BLaER1 (cell line): ENCODE data around the gene IGF1R.
"Not testable (repeated sequence)": the region's sequence is repeated elsewhere in the genome, so short reads cannot be mapped to it uniquely, and the experiment has no call there.

Experiments used
- H3K27ac ChIP-seq: shearing (Covaris generic); formaldehyde crosslinking; 2 replicates; pipeline ENCODE4 v1.8.1; 2022
- H3K27me3 ChIP-seq: shearing (Covaris generic); formaldehyde crosslinking; 2 replicates; pipeline ENCODE4 v1.8.1; 2022
- H3K36me3 ChIP-seq: shearing (Covaris generic); formaldehyde crosslinking; 2 replicates; pipeline ENCODE4 v1.8.1; 2022
- H3K4me1 ChIP-seq: shearing (Covaris generic); formaldehyde crosslinking; 2 replicates; pipeline ENCODE4 v1.8.1; 2022
- H3K4me2 ChIP-seq: shearing (Covaris generic); formaldehyde crosslinking; 2 replicates; pipeline ENCODE4 v1.8.1; 2022
- H3K4me3 ChIP-seq: shearing (Covaris generic); formaldehyde crosslinking; 2 replicates; pipeline ENCODE4 v1.8.1; 2022
- H3K9ac ChIP-seq: shearing (Covaris generic); formaldehyde crosslinking; 2 replicates; pipeline ENCODE4 v1.8.1; 2022
- H3K9me3 ChIP-seq: shearing (Covaris generic); formaldehyde crosslinking; 2 replicates; pipeline ENCODE4 v1.8.1; 2022
- H4K20me1 ChIP-seq: shearing (Covaris generic); formaldehyde crosslinking; 2 replicates; pipeline ENCODE4 v1.8.1; 2022
- Cebpa-rat ChIP-seq: shearing (Covaris generic); IDR thresholded peaks from 2 replicates; pipeline ENCODE4 v1.8.1; 2022

The IGF1R gene

DNA sequence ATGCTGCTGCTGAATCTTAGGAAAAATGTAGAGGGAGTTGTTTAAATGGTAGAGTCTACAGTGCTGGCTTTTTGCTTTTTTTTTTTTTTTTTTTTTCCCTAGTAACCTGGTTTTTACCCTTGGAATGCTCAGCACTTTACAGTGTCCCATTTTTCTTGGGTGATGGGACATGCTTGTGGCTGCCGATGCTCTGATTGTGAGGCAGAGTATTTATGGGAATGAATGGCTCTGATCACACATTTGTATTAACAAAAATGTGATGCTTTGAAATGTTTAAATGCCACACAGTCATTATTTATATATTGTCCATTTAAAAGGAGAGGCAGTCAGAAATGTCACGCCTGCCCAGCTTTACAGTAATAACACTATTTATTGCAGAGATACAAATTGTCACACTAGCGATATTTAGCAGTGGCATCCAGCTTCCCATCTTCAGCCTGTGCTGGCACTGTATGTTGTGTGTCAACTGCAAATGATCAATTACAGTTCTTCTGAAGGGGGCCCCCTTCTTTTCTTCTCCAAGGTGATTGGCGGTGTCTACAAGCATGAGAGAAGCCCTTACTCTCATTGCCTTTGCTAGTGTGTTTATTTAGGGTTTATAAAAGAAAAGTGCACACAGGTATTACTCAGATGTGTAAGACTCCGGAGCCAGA, 30.9 kb upstream of the IGF1R start:
- Histone ChIP-seq H3K4me1 (peaks cover 7% of the 10 kb centered on the region), H4K20me1 (no peaks in the 10 kb centered on the region), H3K9me3 (no peaks in the 10 kb centered on the region), H3K27ac (no peak overlapping the region), H3K36me3 (no peaks in the 10 kb centered on the region), H3K4me3 (no peak overlapping the region), H3K9ac (no peak overlapping the region), H3K4me2 (no peak overlapping the region), H3K27me3 (no peaks in the 10 kb centered on the region)
- TF ChIP-seq Cebpa-rat, result no peak

DNA sequence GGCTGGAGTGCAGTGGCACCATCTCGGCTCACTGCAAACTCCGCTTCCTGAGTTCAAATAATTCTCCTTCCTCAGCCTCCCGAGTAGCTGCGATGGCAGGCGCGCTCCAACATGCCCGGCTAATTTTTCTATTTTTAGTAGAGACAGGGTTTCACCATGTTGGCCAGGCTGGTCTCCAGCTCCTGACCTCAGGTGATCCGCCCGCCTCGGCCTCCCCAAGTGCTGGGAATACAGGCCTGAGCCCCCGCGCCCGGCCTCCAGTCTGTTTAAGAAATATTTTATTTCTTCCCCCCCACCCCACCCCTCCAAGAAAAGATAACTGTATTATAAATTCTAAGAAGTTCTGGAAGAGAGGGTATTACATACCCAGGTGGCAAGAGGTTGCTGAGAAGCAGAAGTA, 29.8 kb upstream of the IGF1R start:
- not testable (repeated sequence) for H3K4me3 ChIP-seq, H4K20me1 ChIP-seq, H3K9me3 ChIP-seq, H3K27me3 ChIP-seq, H3K36me3 ChIP-seq, H3K9ac ChIP-seq, H3K27ac ChIP-seq, H3K4me1 ChIP-seq, H3K4me2 ChIP-seq

DNA sequence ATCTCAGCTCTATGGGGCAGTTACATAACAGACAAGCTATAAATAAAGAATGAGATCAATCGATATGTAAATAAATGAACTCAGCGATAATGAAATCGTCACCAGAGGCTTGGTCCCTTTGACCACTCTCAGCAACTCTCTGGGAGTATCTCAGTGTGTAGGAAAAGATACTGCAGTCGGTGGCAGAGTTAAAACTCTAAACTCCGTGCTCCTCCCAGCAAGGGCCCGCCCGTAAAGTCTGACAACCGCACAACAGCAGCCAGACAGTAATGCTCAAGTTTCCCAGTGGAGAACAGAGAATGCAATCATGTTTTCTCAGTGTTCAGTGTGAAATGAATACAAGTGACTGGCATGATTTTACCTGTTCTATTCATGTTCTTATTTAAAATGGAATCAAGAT, 28.3 kb upstream of the IGF1R start:
- TF ChIP-seq Cebpa-rat, result no peak
- Histone ChIP-seq H3K27me3 (no peaks in the 10 kb centered on the region), H3K4me1 (no peaks in the 10 kb centered on the region), H3K9me3 (no peaks in the 10 kb centered on the region), H3K4me2 (no peak overlapping the region), H3K27ac (no peak overlapping the region), H3K9ac (no peak overlapping the region), H3K4me3 (no peak overlapping the region), H4K20me1 (no peaks in the 10 kb centered on the region), H3K36me3 (no peaks in the 10 kb centered on the region)

DNA sequence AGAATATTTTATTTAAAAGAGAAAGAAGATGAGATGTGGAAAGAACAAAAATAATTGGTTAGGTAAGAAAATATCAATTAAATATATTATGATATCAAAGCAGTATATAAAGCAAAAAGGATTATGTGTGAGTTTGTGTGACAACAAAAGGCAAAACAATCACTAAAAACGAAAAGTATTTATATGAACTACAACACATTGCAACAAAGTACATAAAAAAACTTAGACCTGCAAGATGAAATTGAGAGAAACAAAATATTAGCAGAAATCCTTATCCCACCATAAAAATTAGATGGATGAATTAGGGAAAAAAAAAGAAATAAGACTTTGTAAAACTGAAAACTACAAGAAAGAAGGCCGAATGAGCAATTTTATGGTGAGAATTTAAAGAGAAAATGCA, 27.3 kb upstream of the IGF1R start:
- no peak for TF ChIP-seq Cebpa-rat

DNA sequence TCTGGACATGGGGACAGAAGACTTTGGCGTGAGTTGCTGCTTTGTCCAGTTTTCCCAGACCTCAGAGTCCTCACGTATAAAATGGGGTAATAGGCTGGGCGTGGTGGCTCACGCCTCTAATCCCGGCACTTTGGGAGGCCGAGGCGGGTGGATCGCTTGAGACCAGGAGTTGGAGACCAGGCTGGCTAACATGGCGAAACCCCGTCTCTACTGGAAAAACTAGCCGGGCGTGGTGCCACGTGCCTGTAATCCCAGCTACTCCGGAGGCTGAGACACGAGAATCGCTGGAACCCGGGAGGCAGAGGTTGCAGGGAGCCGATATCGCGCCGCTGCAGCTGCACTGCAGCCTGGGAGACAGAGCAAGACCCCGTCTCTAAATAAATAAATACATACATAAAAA, 22.7 kb upstream of the IGF1R start:
- H3K27me3 ChIP-seq, result no peaks in the 10 kb centered on the region
- peaks cover 10% of the 10 kb centered on the region; the same call in 1 of the 2 replicates for H3K4me1 ChIP-seq
- H4K20me1 ChIP-seq, result no peaks in the 10 kb centered on the region
- no peak overlapping the region for H3K27ac ChIP-seq
- no peak overlapping the region for H3K4me2 ChIP-seq
- H3K36me3 ChIP-seq, result no peaks in the 10 kb centered on the region
- no peak overlapping the region for H3K9ac ChIP-seq
- H3K9me3 ChIP-seq, result no peaks in the 10 kb centered on the region
- no peak for TF ChIP-seq Cebpa-rat
- H3K4me3 ChIP-seq, result no peak overlapping the region

More for the DNA sequence above, 27.3 kb upstream of the IGF1R start:
- no peaks in the 10 kb centered on the region for H3K4me1 ChIP-seq
- H3K4me2 ChIP-seq, result no peak overlapping the region
- H3K27me3 ChIP-seq, result no peaks in the 10 kb centered on the region
- H3K4me3 ChIP-seq, result no peak overlapping the region
- no peaks in the 10 kb centered on the region for H3K9me3 ChIP-seq
- no peaks in the 10 kb centered on the region for H4K20me1 ChIP-seq
- no peak overlapping the region for H3K9ac ChIP-seq
- no peaks in the 10 kb centered on the region for H3K36me3 ChIP-seq
- H3K27ac ChIP-seq, result no peak overlapping the region

DNA sequence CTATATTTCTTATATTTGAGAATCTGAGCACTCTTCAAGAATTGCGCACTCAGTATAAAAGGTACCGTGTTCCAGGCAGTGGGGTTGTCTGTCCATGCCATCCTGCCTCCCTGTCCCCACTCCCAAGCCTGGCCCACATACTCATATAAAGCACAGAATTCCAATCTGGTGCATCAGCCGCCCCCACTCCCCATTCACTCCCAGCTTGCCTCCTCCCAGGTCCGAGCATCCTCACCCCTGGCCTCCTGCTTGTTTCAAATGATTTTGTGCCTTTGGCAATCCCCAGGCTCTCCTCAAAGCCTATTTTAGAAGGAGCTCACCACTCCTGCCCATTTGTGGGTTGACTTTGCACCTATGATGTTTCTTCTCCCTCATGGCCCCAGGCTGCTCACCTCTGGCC, 22.2 kb upstream of the IGF1R start:
- Histone ChIP-seq H3K27ac (no peak overlapping the region), H3K27me3 (no peaks in the 10 kb centered on the region), H4K20me1 (no peaks in the 10 kb centered on the region), H3K9ac (no peak overlapping the region), H3K36me3 (no peaks in the 10 kb centered on the region), H3K4me2 (no peak overlapping the region), H3K4me3 (no peak overlapping the region), H3K9me3 (no peaks in the 10 kb centered on the region), H3K4me1 (peaks cover 10% of the 10 kb centered on the region; the same call in 1 of the 2 replicates)
- no peak for TF ChIP-seq Cebpa-rat

DNA sequence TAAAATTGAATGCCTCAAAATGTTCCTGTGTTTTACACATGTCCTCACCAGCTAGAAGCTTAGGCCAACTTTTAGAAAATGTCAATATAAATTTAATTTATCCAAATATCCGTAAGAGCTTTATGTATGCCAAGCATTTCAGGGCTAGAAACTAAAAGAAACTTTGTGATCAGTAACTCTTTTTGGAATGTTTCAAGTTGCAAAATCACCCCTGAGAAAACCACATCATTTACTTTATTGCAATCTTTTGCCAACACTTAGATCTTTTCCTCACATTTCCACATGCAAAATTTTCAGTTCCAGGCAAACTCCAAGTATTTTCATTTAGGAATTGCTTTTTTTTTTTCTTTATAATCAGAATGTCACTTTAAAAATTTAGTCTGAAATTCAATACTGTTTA, 20.1 kb upstream of the IGF1R start:
- Histone ChIP-seq H4K20me1 (no peaks in the 10 kb centered on the region), H3K27ac (no peak overlapping the region), H3K9me3 (no peaks in the 10 kb centered on the region), H3K9ac (no peak overlapping the region), H3K27me3 (no peaks in the 10 kb centered on the region), H3K4me1 (peaks cover 10% of the 10 kb centered on the region; the same call in 1 of the 2 replicates), H3K4me3 (no peak overlapping the region), H3K36me3 (no peaks in the 10 kb centered on the region), H3K4me2 (no peak overlapping the region)
- TF ChIP-seq Cebpa-rat, result no peak

DNA sequence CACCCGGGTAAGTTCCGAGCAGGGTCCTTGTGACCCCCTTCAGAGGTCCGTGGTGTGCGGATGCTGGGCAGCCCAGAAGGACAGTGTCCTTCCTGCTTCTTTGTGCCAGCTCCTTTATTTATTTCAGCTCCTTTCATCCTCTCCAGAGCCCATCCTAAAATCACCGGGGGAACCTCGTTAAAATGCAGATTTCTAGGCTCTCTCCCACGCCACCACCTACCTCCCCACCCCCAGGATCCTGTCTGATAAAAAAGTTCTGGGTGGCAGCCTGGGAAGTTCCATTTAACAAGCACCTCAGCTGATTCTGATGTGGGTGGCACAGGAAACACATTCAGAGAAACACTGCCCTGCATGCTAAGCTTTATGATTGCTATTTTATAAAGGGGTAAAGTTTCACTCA, 12.5 kb upstream of the IGF1R start:
- no peak for TF ChIP-seq Cebpa-rat
- no peak overlapping the region for H3K27ac ChIP-seq
- H3K4me1 ChIP-seq, result peaks cover 9% of the 10 kb centered on the region
- no peaks in the 10 kb centered on the region for H4K20me1 ChIP-seq
- H3K9me3 ChIP-seq, result no peaks in the 10 kb centered on the region
- H3K27me3 ChIP-seq, result no peaks in the 10 kb centered on the region
- H3K9ac ChIP-seq, result no peak overlapping the region
- no peaks in the 10 kb centered on the region for H3K36me3 ChIP-seq
- H3K4me2 ChIP-seq, result no peak overlapping the region
- H3K4me3 ChIP-seq, result no peak overlapping the region

DNA sequence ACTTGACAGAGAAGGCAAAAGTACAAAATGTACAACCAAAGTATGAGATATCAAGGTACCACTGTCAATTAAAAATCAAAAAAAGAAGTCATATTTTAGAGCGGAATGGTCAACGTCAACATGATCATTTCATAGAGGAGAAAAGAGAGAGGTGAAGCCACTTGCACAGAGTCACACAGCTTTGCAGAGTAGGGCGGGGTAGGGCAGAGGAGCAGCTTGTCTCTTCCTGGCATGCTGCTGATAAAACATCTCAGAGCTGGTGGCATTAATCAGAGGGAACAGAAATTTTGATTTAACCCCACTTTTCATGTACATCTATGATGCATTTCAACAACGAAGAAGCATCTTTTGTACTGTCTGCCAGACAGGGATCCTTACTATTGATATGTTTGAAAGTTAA, 5.2 kb upstream of the IGF1R start:
- Histone ChIP-seq H4K20me1 (no peaks in the 10 kb centered on the region), H3K36me3 (no peaks in the 10 kb centered on the region), H3K9ac (no peak overlapping the region), H3K4me3 (no peak overlapping the region), H3K4me1 (peaks cover 7% of the 10 kb centered on the region; the same call in 1 of the 2 replicates), H3K27me3 (no peaks in the 10 kb centered on the region), H3K9me3 (no peaks in the 10 kb centered on the region), H3K4me2 (no peak overlapping the region), H3K27ac (no peak overlapping the region)
- TF ChIP-seq Cebpa-rat, result no peak

DNA sequence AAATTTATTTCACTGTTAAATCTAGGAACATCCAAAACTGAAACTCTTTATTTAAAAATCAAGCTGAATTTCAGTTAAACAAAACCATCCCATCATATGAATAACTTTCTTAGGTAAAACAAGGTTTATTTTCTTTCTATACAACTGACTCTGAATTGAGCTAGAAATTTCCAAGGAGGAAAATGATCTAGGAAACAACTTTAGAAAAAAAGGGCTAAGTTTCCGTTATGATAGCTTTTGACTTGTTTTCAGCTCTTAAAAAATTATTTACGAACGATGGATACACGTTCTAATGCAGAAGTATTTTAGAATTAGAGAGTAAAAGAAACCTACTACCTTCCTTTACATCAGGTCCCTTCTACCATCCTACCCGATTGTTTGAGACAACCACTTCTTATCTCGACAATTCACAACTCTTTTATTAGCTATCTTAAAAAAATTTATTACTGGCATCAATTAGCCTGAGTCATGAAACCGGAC, 1.8 kb upstream of the IGF1R start:
- H3K27ac ChIP-seq, result no peak overlapping the region; the same call in 1 of the 2 replicates
- H3K4me3 ChIP-seq, result peak overlapping the region; percentile 99
- no peaks in the 10 kb centered on the region for H3K9me3 ChIP-seq
- H3K27me3 ChIP-seq, result no peaks in the 10 kb centered on the region
- TF ChIP-seq Cebpa-rat, result no peak
- H3K4me2 ChIP-seq, result peak overlapping the region; percentile 90
- H3K9ac ChIP-seq, result peak overlapping the region; percentile 89
- peaks cover 7% of the 10 kb centered on the region; the same call in 1 of the 2 replicates for H3K4me1 ChIP-seq
- H4K20me1 ChIP-seq, result peaks cover 18% of the 10 kb centered on the region
- H3K36me3 ChIP-seq, result no peaks in the 10 kb centered on the region
